GM12874 (cell line): ENCODE measurements around the gene CLCNKB.
A peak's percentile ranks its signal among the peaks of the same experiment; 100 is the strongest.

Experiments
- CTCF ChIP-seq: IDR thresholded peaks from 2 replicates; pipeline ENCODE4 v1.5.1; 2011; ENCODE audit warnings: low read depth, mild to moderate bottlenecking, control low read depth, low read length, moderate library complexity; ENCODE audit not compliant: insufficient read depth

CLCNKB gene

GRCh38 chr1:16075337-16076030 is 31.9 kb downstream of the CLCNKB start:
- TF ChIP-seq CTCF = no peak

DNA sequence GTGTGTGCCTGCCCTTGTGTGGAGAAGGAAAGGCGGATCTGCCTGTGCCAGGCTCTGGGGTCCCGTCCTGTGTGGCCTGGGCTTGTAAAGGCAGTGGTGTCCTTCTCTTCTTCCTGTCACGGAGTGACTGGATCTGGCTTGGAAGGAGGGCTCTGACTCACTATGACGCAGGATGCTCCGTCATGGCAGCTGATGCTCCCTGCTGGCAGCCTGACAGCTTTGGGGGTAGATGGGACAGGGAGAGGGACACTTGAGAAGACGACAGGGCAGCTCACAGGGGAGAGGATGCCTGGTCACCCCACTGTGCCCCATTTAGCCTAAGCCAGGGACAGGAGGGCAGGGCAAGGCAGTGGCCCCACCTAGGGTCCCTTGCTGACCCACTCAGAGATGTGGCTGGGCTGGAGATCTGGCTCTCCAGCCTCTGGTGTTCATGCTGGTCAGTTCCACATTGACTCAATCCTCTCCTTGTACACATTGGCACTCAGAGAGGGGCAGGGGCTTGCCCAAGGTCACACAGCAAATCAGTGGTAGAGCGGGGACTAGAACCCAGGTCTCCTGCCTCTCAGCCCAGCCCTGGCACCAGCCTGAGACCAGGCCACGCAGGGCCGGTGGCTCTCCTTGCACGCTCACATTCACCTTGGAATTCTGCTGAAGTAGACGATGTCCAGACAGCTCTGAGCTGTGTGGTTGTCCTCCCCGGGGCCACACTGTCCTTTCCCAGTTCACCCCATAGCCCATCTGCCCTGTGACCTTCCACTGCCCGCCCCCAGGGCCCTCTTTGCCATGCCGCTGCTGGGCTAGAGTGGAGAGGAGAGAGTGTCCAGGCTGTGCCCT is 32.7 kb downstream of the CLCNKB start:
- no peak for TF ChIP-seq CTCF

DNA sequence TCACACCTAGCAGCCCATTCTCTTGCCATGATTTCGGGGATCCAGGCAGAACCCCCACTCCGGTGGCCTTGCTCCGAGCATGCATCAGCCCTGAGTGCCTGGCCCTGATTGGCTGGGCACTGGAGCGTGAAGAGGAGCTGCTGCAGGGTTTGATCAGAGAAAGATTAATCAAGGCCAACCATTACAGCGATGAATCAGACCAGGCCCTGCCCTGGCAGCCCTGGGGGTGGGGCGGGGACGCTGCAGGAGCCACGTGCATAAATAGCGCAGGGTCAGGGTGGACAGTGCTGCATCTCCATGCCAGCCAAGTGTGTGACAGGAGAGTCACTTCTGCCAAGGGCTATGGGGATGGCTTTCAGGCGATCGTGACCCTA is 33.3 kb downstream of the CLCNKB start:
- TF ChIP-seq CTCF = no peak

DNA sequence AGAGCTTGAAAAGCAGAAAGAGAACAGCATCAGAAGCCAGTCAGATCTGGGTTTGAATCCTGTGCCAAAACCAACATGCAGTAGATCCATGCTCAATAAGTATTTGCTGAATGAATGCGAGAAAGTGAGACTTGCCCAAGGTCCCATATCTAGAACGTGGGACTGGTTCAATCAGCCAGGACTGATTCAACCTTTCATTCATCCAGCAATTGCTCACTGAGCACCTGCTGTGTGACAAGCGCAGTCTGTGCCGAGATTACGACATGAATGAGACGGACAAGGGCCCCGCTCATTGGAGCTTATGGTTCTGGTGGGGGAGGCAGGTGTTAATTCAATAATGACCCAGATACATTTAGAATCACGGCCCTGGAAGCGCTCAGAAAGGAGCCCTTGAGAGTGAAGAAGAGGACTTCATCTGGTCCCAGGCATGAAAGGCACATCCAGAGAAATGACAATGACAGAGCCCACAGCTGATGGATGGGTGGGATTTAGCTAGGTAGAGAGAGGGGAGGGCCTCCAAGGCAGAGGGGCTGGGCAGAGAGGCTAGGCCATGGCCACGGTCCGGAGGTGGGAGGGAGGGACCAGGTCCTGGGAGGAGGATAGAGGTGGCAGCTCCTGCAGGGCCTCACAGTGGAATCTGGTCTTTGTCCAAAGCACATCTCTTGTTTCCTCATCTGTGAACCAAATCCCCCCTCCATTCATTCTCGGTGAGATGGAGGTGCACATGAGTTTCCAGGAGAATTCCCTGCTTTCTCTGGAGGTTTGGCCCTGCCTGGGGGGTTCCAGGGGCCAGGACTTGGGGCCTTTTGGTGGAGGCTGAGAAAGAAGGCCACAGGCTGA is 34.0 kb downstream of the CLCNKB start:
- no peak for TF ChIP-seq CTCF

DNA sequence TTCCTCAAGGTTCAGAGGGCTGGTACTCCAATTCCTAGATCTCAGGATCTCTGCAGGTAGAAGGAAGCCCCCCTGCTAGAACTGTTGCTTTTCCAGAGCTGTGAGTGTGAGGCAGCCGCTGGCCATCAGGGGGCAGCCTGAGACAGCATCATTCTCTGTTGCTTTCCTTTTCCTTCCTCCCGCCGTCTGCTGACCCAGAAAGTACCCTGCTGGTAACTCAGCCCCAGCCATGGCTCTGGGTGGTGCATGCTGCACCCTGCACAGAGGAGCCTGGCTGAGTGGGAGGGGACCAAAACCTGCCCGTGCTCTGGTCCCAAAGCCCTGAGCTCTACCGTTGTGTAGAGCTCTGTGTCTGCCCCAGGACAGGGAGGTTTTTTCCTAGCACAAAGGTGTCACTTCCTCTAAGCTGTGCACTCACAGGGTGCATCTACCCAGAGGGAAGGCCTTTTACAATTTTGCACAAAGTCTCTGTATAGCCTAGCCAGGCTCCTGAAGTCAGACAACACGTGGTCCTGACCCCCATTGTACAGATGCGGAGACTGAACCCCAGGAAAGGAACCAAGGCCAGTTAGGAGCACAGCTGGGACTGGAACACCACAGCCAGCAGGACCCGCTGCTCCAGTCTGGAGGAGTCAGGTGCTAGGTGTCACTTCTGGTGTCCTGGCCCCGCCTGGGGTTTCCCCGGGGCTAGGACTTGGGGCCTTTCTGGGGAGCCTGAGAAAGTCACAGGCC is 35.5 kb downstream of the CLCNKB start:
- TF ChIP-seq CTCF = peak; percentile 96

DNA sequence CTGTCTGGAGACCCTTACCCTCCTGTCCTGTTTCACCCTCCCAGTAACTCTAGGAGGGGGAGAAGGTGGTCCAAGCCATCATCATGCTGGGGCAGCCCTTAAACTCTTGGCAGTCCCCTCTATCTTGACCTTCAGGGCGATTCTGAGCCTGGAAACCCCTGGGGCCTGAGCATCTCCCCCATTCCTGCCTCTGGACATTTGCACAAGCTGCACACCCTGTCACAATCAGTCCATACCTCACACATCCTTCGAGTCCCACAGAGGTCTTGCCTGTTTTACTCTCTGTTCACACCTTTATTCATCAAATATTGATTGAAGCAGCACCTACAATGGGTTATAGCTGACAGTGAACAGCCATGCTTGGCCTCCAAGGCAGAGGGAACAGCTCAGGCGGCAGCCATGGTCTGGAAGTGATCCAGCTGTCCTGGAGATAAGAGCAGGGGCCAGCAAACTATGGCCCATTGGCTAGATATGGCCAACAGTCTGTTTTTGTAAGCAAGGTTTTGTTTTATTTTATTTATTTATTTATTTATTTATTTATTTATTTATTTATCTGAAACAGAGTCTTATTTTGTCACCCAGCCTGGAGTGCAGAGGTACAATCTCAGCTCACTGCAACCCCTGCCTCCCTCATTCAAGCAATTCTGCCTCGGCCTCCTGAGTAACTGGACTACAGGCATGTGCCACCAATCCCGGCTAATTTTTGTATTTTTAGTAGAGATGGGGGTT is 37.0 kb downstream of the CLCNKB start:
- no peak for TF ChIP-seq CTCF
